C4-2B (cell line): ENCODE measurements around the gene FCHO1.

Source experiments
- ZFX ChIP-seq: fragments of 450-650 bp; IDR thresholded peaks from 2 replicates; pipeline ENCODE4 v1.6.1; 2017
- TF ChIP-seq, protein P1 (sequence below): fragments of 450-650 bp; conservative IDR thresholded peaks from 2 replicates; pipeline ENCODE4 v1.5.1; 2017; ENCODE audit warnings: mild to moderate bottlenecking

DNA sequence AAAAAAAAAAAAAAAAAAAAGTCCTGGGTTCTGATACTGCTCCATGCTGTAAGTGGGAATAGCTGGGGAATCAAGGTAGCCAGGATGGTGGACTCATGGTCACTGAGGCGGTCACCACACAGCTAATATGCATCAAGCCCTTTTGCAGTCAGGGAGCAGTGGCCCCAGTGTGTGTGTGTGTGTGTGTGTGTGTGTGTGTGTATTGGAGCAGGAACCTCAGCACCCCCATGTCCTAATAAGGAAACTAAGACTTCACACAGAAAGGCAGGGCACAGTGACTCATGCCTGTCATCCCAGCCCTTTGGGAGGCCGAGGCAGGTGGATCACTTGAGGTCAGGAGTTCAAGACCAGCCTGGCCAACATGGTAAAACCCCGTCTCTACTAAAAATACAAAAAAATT lies 55.7 kb downstream of the FCHO1 start:
- TF ChIP-seq, protein P1, sequence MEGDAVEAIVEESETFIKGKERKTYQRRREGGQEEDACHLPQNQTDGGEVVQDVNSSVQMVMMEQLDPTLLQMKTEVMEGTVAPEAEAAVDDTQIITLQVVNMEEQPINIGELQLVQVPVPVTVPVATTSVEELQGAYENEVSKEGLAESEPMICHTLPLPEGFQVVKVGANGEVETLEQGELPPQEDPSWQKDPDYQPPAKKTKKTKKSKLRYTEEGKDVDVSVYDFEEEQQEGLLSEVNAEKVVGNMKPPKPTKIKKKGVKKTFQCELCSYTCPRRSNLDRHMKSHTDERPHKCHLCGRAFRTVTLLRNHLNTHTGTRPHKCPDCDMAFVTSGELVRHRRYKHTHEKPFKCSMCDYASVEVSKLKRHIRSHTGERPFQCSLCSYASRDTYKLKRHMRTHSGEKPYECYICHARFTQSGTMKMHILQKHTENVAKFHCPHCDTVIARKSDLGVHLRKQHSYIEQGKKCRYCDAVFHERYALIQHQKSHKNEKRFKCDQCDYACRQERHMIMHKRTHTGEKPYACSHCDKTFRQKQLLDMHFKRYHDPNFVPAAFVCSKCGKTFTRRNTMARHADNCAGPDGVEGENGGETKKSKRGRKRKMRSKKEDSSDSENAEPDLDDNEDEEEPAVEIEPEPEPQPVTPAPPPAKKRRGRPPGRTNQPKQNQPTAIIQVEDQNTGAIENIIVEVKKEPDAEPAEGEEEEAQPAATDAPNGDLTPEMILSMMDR = no peak
- no peak for TF ChIP-seq ZFX
